MV-4-11 (cell line): ENCODE results near the gene HAP1.
"Not testable (repeated sequence)": the region's sequence is repeated elsewhere in the genome, so short reads cannot be mapped to it uniquely, and the experiment has no call there.

Source experiments
- DNase-seq: peaks from one replicate; lab custom pipeline; 2025; lab: John Stamatoyannopoulos, UW

Gene HAP1

GRCh38 chr17:41734139-41734948, at the start of gene HAP1:
Gene HAP1, minus strand, starts transcription at chr17:41734643. Its CDS starts 9 bp downstream, at chr17:41734634.
- no peak for DNase-seq

DNA sequence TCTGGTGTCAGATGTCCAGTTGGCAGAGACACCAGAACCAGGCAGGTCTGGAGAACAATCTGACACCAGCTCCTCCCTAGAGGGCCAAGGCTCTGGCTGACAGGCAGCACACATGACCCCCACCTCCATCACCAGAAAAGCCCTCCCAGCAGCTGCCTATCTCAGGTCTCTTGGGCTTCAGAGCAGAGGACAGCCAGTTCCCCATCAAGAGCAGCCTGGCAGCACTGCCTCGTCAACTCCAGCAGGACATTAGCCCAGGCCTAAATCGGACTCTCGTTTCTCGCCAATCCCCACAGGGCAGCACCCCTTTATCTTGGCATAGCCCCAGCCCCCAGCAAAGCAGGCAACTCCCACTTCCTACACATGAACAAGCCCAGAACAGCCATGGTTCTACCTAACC, 47.7 kb upstream of the HAP1 start:
- no peak for DNase-seq

- no peak for DNase-seq
These were observed 47.1 kb upstream of the HAP1 start for GRCh38 chr17:41781404-41782110.

- DNase-seq, result no peak
These were observed 45.5 kb upstream of the HAP1 start for GRCh38 chr17:41779954-41780353.

GRCh38 chr17:41777574-41778188, 43.2 kb upstream of the HAP1 start:
- DNase-seq, result no peak

GRCh38 chr17:41777157-41777573, 42.7 kb upstream of the HAP1 start:
- DNase-seq, result no peak

- not testable (repeated sequence) for DNase-seq
These were observed 41.9 kb upstream of the HAP1 start for GRCh38 chr17:41776262-41776900.

DNA sequence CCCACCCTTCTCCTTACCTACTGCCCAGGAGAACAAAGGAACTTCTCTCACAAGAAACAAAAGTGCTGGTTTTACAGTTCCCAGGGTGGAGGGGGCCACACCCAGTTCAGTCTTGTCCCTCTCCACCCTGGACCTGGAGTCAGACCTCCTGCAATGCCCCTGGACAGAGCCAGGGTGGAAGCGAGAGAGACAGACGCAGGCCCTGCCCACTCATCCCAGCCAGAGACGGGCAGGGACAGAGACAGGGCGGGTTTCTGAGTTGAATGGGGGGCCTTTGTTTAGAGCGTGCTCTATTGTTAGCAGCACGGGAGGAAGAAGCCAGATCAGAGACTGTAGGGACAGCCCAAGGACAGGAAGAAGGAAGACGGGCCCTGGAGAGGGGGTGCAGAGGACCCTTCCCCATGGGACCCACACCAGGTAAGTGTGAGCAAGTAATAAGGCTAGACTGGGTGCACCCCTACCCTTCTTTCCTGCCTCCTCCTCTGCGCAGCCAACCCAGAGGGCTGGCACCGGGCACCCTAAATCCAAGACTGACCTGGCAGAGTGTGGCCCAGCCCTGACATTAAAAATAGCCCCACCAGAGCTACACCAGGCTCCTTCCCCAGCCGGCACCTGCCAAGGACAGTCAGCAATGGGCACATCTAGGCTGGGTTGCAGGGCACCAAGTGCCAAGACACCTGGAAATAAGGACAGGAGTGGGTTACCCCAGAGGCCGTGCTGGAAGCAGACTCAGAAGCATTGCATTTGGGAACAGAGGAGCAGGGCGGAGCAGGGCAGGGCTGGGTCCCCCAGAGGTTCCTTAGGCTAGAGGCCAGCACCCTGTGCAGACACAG, 41.2 kb upstream of the HAP1 start:
- no peak for DNase-seq

DNA sequence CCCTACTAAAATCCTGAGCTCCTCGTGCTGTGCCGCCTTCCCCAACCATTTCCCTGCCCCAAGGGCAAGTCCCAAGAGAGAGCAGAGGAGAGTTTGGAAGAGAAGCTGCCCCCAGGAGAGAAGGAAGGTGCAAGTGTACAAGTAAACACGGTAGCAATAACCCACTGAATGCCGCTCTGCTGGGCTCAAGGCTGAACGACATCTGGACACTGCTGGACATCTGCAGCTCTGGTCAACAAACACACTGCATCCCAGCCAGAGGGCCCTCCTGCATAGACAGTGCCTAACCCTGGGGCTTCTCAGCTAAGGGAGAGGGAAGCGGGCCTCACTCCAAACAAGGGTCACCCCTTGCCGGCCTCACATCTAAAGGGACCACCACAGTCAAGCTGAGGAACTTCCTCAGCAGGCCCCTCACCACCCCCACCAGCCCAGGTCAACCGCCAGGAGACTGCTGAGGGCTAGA, 39.3 kb upstream of the HAP1 start:
- DNase-seq, result peak; percentile 9

- DNase-seq, result peak; percentile 60
These were observed 38.7 kb upstream of the HAP1 start for GRCh38 chr17:41773190-41773588.

DNA sequence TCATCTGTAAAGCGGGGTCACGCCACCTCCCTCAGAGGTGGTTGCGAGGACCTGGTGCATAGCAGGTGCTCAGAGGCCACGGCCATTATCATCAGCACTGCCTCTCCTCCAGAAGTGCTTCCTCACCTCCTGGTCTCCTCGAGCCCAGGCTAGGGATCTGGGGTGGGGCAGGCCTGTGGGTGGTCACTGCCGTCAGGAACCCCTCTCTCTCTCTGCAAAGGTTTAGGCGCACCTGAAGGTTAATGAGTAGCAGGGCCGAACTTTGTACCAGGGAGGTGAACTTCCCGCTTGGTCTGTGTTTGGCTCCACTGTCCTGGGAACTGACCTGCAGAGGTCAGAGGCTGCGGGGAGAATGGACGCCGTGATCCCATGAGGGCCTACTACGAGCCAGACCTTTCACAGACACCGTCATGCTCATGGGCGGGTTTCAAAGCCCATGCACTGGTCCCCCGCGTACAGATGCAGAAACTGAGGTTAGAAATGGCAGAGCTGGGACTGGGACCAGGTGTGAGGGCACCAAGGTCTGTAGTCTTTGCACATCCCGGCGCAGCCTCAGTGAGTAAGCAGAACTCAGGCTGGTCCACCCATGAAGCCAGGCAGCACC, 38.2 kb upstream of the HAP1 start:
- no peak for DNase-seq

DNA sequence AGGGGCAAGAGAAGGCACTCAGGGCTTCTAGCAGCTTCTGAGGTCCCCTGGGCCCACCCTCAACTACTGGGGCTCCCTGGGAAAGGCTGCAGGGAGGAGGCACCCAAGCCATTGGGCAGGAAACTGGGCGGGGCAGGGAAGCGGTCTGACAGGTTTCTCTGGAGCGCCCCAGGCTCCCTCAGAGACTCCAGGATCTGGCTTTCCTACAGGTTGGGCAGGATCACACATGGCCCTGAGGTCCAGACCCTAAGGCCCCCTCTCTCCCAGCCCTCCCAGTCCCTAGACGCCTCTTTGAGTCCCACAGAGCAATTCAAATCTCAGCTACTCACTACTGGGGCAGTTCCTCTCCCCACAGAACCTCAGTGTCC, 37.8 kb upstream of the HAP1 start:
- no peak for DNase-seq

GRCh38 chr17:41771389-41772206, 37.2 kb upstream of the HAP1 start:
- DNase-seq, result no peak

DNA sequence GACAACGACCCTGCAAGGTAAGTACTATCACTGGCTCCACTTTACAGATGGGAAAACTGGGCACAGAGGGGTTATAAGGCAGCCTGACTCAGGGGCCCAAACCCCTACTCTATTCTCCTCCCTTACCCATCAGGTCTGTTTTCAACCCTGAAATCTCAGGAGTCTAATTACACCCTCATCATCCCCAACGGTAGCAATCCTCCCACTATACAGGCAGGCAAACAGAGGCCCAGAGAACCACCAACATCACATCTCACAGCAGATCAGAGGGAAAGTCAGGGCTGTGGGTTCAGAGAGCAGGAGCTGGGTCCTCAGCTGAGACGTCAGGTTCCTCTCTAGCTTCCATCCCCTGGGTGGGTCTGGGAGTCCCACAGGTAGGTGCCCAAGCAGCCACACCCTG, 35.5 kb upstream of the HAP1 start:
- no peak for DNase-seq

DNA sequence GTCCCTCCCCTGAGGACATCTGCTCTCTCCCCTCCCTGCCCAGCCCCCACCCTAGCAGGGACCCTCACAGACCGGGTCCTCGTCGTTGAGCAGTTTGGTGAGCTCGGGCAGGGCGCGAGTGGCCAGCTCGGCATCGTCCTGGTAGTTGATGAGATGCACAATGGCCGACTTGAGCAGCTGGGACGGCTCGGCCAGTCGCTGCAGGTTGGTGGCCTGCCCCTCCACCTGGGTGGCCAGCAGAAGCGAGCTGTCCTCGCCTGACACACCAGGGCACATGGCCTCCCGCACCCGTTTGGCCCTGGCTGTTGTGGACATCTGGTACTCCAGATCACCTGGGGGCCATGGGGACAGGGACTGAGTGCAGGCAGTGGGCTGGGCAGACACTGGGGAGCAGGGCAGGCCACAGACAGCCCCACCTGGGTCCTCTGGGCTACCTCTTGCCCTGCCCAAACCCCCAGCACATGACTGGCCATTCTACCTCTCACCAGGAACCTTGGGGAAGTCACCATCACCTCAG, 35.0 kb upstream of the HAP1 start:
- DNase-seq, result no peak

GRCh38 chr17:41768682-41769288, 34.3 kb upstream of the HAP1 start:
- DNase-seq, result no peak

DNA sequence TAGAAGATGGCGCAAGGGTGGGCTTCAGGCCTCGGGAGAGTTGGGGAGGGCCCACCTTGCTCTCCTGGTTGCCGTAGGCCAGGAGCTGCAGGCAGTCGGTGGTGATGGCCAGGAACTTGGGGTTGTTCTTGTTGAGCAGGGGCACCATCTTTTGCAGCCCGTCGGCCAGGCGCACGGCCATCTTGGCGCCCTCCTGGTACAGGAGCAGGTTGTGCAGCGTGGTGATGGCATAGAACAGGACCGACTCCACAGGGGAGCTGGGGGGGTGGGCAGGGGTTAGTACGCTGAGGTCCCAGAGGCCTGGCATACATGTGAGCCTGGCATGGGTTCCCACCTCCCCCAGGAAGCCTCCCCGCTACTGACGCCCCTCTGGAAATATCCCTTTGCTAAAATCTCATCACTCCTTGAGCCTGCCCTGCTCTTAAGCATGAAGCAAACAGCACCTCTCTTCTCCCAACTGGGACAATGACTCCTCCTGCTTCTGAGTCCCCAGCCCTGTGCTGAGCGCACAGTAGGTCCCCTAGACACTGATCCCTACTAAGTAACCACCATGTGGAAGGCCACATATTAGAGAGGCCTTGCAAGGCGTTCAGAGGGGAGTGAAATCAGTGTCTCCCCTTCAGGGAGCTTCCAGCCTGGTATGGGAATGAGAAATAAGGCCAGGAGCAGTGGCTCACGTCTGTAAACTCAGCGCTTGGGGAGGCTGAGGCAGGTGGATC, 33.0 kb upstream of the HAP1 start:
- no peak for DNase-seq

DNA sequence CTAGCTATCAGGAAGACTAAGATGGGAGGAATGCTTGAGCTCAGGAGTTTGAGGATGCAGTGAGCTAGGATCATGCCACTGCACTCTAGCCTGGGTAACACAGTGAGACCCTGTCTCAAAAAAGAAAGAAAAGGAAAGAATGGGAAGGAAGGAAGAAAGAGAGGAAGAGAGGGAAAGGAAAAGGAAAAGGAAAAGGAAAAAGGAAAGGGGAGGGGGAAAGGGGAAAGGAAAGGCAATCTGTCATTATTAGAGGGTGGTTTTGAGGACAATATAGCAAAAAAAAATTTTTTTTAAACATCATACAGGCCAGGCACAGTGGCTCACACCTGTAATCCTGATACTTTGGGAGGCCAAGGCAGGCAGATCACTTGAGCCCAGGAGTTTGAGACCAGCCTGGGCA, 31.7 kb upstream of the HAP1 start:
- no peak for DNase-seq

- DNase-seq, result no peak
These were observed 28.9 kb upstream of the HAP1 start for GRCh38 chr17:41763327-41763726.
